Measurements from ENCODE around the gene MAP4K4.

MAP4K4 gene

GRCh38 chr2:101775092-101775491, 77.6 kb downstream of the MAP4K4 start:
- H3K36me3 ChIP-seq (ENCODE audit: insufficient read depth, low read length): no peaks in the 10 kb centered on the region
- no peaks in the 10 kb centered on the region for H3K9me3 ChIP-seq (ENCODE audit: low read length)
- no peak overlapping the region for H3K4me3 ChIP-seq (ENCODE audit: low read length)
- H3K4me1 ChIP-seq (ENCODE audit: insufficient read depth, low read length): peaks cover 30% of the 10 kb centered on the region
- no peaks in the 10 kb centered on the region for H3K27me3 ChIP-seq (ENCODE audit: insufficient read depth, low read length)
- no peak overlapping the region for H2AFZ ChIP-seq (ENCODE audit: low read depth, low read length)

DNA sequence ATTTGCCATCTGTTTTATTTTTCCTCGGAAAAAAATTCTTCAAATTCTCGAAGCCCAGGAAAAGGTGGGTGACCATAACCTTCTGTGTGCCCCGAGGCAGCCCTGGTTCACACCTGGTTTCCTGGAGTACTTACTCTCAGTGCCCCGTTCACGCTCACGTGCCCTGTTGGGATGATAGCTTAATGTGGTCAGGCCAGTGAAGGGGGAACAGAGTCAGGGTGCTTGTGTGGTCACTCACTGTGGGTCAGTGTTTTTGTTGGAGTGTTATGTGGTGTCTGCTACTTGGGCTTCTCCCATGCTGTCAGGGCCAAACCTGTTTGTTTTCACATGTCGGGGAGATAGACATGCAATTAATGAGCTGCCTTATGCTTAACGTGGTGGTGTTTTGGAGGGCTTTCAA, 78.1 kb downstream of the MAP4K4 start:
- peaks cover 35% of the 10 kb centered on the region for H3K4me1 ChIP-seq (ENCODE audit: insufficient read depth, low read length)
- no peaks in the 10 kb centered on the region for H3K36me3 ChIP-seq (ENCODE audit: insufficient read depth, low read length)
- H3K4me3 ChIP-seq (ENCODE audit: low read length): no peak overlapping the region

GRCh38 chr2:101776172-101777043, 78.9 kb downstream of the MAP4K4 start:
- Histone ChIP-seq H3K4me1 (ENCODE audit: insufficient read depth, low read length) (peaks cover 35% of the 10 kb centered on the region), H3K27me3 (ENCODE audit: insufficient read depth, low read length) (no peaks in the 10 kb centered on the region), H3K36me3 (ENCODE audit: insufficient read depth, low read length) (no peaks in the 10 kb centered on the region), H2AFZ (ENCODE audit: low read depth, low read length) (no peak overlapping the region), H3K9me3 (ENCODE audit: low read length) (no peaks in the 10 kb centered on the region), H3K4me3 (ENCODE audit: low read length) (no peak overlapping the region)

More for the DNA sequence above, 78.1 kb downstream of the MAP4K4 start:
- Histone ChIP-seq H2AFZ (ENCODE audit: low read depth, low read length) (no peak overlapping the region), H3K9me3 (ENCODE audit: low read length) (no peaks in the 10 kb centered on the region), H3K27me3 (ENCODE audit: insufficient read depth, low read length) (no peaks in the 10 kb centered on the region)

DNA sequence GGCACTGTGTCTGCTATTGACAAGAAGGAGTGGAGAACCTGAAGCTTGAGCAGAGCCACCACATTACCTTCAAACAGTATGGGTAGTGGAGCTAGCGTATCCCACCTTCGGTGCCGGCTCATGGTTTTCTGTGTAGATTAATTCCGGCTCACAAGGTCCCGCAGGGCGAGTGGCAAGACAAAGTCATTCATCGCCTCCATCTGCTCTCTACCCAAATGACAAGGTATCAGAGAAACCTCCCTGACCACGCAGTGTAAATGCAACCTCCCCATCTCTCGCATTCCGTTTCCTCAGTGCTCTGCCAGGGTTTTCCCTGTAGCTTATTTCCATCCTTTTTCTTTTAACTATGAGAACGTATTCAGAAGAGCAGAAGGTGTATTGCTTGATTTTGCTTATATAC, 79.8 kb downstream of the MAP4K4 start:
- Histone ChIP-seq H3K36me3 (ENCODE audit: insufficient read depth, low read length) (no peaks in the 10 kb centered on the region), H3K4me1 (ENCODE audit: insufficient read depth, low read length) (peaks cover 35% of the 10 kb centered on the region), H3K4me3 (ENCODE audit: low read length) (no peak overlapping the region), H3K9me3 (ENCODE audit: low read length) (no peaks in the 10 kb centered on the region), H2AFZ (ENCODE audit: low read depth, low read length) (no peak overlapping the region), H3K27me3 (ENCODE audit: insufficient read depth, low read length) (no peaks in the 10 kb centered on the region)

DNA sequence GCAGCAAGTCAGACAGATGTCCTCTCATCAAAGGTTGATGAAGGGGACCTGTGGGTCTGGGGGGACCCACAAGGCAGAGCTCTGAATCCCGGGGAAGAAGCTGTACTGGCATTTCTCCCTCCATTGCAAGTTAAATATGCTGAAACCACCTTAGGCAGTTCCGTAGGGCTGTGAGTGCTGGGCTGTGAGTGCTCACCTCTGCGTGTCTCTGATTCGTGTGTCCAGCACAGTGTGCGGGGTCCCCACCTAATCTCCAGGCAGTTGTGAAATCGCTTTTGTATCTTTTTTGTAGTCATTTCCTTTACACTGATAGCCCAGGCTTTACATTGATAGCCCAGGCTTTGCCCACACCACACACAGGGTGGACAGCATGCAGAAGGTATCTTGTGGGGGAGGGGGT, 80.6 kb downstream of the MAP4K4 start:
- Histone ChIP-seq H3K9me3 (ENCODE audit: low read length) (no peaks in the 10 kb centered on the region), H3K4me1 (ENCODE audit: insufficient read depth, low read length) (peaks cover 28% of the 10 kb centered on the region), H3K36me3 (ENCODE audit: insufficient read depth, low read length) (no peaks in the 10 kb centered on the region), H3K27me3 (ENCODE audit: insufficient read depth, low read length) (no peaks in the 10 kb centered on the region), H2AFZ (ENCODE audit: low read depth, low read length) (no peak overlapping the region), H3K4me3 (ENCODE audit: low read length) (no peak overlapping the region)

- H3K27me3 ChIP-seq (ENCODE audit: insufficient read depth, low read length): no peaks in the 10 kb centered on the region
- H3K36me3 ChIP-seq (ENCODE audit: insufficient read depth, low read length): no peaks in the 10 kb centered on the region
- H3K4me1 ChIP-seq (ENCODE audit: insufficient read depth, low read length): peaks cover 26% of the 10 kb centered on the region
- no peak overlapping the region for H3K4me3 ChIP-seq (ENCODE audit: low read length)
- H2AFZ ChIP-seq (ENCODE audit: low read depth, low read length): no peak overlapping the region
- no peaks in the 10 kb centered on the region for H3K9me3 ChIP-seq (ENCODE audit: low read length)
Observed at GRCh38 chr2:101779190-101779589, 81.7 kb downstream of the MAP4K4 start.

GRCh38 chr2:101779656-101780055, 82.1 kb downstream of the MAP4K4 start:
- peaks cover 26% of the 10 kb centered on the region for H3K4me1 ChIP-seq (ENCODE audit: insufficient read depth, low read length)
- H3K36me3 ChIP-seq (ENCODE audit: insufficient read depth, low read length): no peaks in the 10 kb centered on the region
- H2AFZ ChIP-seq (ENCODE audit: low read depth, low read length): no peak overlapping the region
- no peaks in the 10 kb centered on the region for H3K9me3 ChIP-seq (ENCODE audit: low read length)
- H3K27me3 ChIP-seq (ENCODE audit: insufficient read depth, low read length): no peaks in the 10 kb centered on the region
- H3K4me3 ChIP-seq (ENCODE audit: low read length): no peak overlapping the region

- no peaks in the 10 kb centered on the region for H3K9me3 ChIP-seq (ENCODE audit: low read length)
- no peaks in the 10 kb centered on the region for H3K27me3 ChIP-seq (ENCODE audit: insufficient read depth, low read length)
- H2AFZ ChIP-seq (ENCODE audit: low read depth, low read length): no peak overlapping the region
- no peaks in the 10 kb centered on the region for H3K36me3 ChIP-seq (ENCODE audit: insufficient read depth, low read length)
- peaks cover 26% of the 10 kb centered on the region for H3K4me1 ChIP-seq (ENCODE audit: insufficient read depth, low read length)
- H3K4me3 ChIP-seq (ENCODE audit: low read length): no peak overlapping the region
Observed at GRCh38 chr2:101781326-101781725, 83.8 kb downstream of the MAP4K4 start.

DNA sequence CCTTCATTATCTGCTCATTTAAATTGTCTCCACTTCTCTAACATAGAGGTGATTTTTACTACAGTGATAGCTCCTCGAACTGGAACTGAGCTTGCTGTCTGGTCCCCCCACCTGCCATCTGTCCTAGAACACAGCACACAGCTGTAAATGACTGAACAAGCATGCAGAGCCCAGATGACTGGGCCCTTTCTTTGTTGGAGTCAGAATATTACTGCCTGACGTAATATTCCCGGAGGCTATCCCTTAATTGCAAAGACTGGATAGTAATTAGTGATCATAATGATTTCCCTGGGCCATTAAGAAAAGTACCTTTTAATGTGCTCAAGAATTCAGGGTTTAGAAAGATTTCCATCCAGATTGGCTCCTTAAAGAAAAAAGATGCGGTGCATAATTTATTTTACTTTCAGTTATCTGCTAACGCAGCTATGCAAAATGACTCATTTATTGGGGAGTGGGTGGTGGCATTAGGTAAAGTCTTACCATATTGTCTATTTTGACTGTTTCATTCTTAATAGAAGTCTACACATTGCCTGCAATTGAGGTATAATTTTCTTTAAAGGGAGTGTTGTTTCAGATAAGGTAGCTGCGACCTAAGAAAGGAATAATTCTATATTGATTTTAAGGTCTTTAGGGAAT, 84.4 kb downstream of the MAP4K4 start:
- Histone ChIP-seq H3K4me1 (ENCODE audit: insufficient read depth, low read length) (peaks cover 26% of the 10 kb centered on the region), H3K4me3 (ENCODE audit: low read length) (no peak overlapping the region), H3K27me3 (ENCODE audit: insufficient read depth, low read length) (no peaks in the 10 kb centered on the region), H2AFZ (ENCODE audit: low read depth, low read length) (no peak overlapping the region), H3K36me3 (ENCODE audit: insufficient read depth, low read length) (no peaks in the 10 kb centered on the region), H3K9me3 (ENCODE audit: low read length) (no peaks in the 10 kb centered on the region)

GRCh38 chr2:101782427-101782792, 84.9 kb downstream of the MAP4K4 start:
- Histone ChIP-seq H3K36me3 (ENCODE audit: insufficient read depth, low read length) (no peaks in the 10 kb centered on the region), H3K27me3 (ENCODE audit: insufficient read depth, low read length) (no peaks in the 10 kb centered on the region), H3K4me1 (ENCODE audit: insufficient read depth, low read length) (peaks cover 26% of the 10 kb centered on the region), H3K9me3 (ENCODE audit: low read length) (no peaks in the 10 kb centered on the region), H3K4me3 (ENCODE audit: low read length) (no peak overlapping the region), H2AFZ (ENCODE audit: low read depth, low read length) (no peak overlapping the region)

- Histone ChIP-seq H2AFZ (ENCODE audit: low read depth, low read length) (no peak overlapping the region), H3K36me3 (ENCODE audit: insufficient read depth, low read length) (peaks cover 6% of the 10 kb centered on the region), H3K4me1 (ENCODE audit: insufficient read depth, low read length) (peaks cover 14% of the 10 kb centered on the region), H3K4me3 (ENCODE audit: low read length) (no peak overlapping the region), H3K9me3 (ENCODE audit: low read length) (no peaks in the 10 kb centered on the region), H3K27me3 (ENCODE audit: insufficient read depth, low read length) (no peaks in the 10 kb centered on the region)
Observed at GRCh38 chr2:101787097-101787496, 89.6 kb downstream of the MAP4K4 start.

GRCh38 chr2:101788565-101788964, 91.1 kb downstream of the MAP4K4 start:
- peaks cover 21% of the 10 kb centered on the region for H3K4me1 ChIP-seq (ENCODE audit: insufficient read depth, low read length)

DNA sequence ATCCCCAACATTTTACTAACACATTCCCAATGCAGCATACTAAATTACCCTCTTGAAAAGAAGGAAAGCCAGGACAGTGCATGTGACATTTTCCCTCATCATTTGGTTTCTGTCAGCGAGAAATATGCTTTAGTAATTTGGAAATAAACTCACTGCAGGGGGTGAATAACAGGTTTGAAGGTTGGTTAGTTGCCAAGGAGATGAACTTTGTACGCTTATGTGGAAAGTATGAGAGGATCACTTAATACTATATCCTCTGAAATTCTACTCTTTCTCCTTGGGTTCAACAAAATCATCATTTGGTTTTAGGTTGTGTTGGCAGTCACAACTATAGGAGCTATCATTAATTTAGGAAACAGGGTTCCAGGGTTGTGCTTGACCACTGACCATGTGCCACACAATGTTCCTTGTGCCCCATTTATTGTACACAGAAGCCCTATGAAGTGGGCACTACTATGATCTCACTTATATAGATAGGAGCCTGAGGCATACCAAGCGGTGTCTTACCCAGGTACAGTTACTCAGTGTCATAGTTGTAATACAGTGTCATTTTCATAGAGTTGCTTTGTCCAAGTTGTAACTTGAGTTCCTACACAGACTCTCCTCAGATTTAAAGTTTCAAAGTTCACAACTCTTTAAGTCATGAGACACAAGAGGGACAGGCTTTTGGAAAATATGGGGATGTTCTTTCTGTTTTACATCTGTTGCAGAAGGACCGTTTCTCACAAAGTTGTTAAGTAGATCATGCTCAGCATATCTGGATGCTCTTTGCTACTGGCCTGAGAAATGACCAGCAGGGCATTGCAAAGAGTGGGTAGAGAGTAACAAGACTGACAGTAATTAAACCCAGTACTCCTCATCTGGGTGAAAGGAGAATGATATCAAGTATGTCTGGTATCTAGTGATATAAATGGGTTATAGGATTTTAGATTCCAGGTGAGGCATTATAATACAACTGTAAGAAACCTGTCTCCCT, 91.8 kb downstream of the MAP4K4 start:
- Histone ChIP-seq H3K4me3 (ENCODE audit: low read length) (no peak overlapping the region), H3K9me3 (ENCODE audit: low read length) (no peaks in the 10 kb centered on the region), H2AFZ (ENCODE audit: low read depth, low read length) (no peak overlapping the region), H3K36me3 (ENCODE audit: insufficient read depth, low read length) (peaks cover 6% of the 10 kb centered on the region), H3K27me3 (ENCODE audit: insufficient read depth, low read length) (no peaks in the 10 kb centered on the region), H3K4me1 (ENCODE audit: insufficient read depth, low read length) (peaks cover 29% of the 10 kb centered on the region)

More at GRCh38 chr2:101788565-101788964, 91.1 kb downstream of the MAP4K4 start:
- Histone ChIP-seq H3K27me3 (ENCODE audit: insufficient read depth, low read length) (no peaks in the 10 kb centered on the region), H3K4me3 (ENCODE audit: low read length) (no peak overlapping the region), H3K36me3 (ENCODE audit: insufficient read depth, low read length) (peaks cover 6% of the 10 kb centered on the region), H3K9me3 (ENCODE audit: low read length) (no peaks in the 10 kb centered on the region), H2AFZ (ENCODE audit: low read depth, low read length) (no peak overlapping the region)
